NCI-H1694 treated with DMSO at 0.1 percent for 48 hours (cell line): ENCODE results near the gene CCDC40.

Experiments
- DNase-seq: peaks from one replicate; lab custom pipeline; 2025; lab: John Stamatoyannopoulos, UW

The CCDC40 gene

DNA sequence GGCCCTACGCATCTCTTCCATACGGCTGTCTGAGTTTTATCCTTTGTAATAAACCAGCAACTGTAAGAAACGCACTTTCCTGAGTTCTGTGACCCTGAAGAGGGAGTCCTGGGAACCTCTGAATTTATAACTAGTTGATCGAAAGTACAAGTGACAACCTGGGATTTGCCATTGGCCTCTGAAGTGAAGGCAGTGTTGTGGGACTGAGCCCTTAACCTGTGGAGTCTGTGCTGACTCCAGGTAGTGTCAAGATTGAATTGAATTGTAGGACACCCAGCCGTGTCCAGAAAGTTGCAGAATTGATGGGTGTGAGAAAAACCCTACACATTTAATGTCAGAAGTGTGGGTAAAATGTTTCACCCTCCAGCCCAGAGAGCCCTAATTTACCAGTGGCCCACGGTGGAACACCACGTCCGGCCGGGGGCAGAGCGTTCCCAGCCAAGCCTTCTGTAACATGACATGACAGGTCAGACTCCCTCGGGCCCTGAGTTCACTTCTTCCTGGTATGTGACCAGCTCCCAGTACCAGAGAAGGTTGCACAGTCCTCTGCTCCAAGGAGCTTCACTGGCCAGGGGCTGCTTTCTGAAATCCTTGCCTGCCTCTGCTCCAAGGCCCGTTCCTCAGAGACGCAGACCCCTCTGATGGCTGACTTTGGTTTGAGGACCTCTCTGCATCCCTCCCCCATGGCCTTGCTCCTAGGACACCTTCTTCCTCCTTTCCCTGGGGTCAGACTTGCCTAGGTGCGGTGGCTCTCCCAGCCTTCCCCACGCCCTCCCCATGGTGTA, 66.4 kb downstream of the CCDC40 start:
- DNase-seq, result no peak

DNA sequence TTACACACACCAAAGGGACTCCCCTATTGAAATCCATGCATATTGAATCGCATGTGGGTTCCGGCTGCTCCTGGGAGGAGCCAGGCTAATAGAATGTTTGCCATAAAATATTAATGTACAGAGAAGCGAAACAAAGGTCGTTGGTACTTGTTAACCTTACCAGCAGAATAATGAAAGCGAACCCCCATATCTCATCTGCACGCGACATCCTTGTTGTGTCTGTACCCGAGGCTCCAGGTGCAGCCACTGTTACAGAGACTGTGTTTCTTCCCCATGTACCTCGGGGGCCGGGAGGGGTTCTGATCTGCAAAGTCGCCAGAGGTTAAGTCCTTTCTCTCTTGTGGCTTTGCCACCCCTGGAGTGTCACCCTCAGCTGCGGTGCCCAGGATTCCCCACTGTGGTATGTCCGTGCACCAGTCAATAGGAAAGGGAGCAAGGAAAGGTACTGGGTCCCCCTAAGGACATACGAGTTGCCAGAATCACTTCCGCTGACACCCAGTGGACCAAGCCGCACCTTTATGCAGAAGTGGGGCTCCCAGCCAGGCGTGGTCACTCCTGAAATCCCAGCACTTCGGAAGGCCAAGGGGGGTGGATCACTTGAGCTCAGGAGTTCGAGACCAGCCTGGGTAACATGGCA, 67.1 kb downstream of the CCDC40 start:
- DNase-seq, result no peak

DNA sequence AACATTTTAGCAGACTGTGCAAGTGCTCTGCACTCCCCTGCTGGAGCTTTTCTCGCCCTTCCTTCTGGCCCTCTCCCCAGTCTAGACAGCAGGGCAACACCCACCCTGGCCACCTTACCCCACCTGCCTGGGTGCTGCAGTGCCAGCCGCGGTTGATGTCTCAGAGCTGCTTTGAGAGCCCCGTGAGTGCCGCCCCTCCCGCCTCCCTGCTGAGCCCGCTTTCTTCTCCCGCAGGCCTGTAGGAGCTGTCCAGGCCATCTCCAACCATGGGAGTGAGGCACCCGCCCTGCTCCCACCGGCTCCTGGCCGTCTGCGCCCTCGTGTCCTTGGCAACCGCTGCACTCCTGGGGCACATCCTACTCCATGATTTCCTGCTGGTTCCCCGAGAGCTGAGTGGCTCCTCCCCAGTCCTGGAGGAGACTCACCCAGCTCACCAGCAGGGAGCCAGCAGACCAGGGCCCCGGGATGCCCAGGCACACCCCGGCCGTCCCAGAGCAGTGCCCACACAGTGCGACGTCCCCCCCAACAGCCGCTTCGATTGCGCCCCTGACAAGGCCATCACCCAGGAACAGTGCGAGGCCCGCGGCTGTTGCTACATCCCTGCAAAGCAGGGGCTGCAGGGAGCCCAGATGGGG, 68.0 kb downstream of the CCDC40 start:
- no peak for DNase-seq

DNA sequence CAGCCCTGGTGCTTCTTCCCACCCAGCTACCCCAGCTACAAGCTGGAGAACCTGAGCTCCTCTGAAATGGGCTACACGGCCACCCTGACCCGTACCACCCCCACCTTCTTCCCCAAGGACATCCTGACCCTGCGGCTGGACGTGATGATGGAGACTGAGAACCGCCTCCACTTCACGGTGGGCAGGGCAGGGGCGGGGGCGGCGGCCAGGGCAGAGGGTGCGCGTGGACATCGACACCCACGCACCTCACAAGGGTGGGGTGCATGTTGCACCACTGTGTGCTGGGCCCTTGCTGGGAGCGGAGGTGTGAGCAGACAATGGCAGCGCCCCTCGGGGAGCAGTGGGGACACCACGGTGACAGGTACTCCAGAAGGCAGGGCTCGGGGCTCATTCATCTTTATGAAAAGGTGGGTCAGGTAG, 68.5 kb downstream of the CCDC40 start:
- DNase-seq, result no peak

DNA sequence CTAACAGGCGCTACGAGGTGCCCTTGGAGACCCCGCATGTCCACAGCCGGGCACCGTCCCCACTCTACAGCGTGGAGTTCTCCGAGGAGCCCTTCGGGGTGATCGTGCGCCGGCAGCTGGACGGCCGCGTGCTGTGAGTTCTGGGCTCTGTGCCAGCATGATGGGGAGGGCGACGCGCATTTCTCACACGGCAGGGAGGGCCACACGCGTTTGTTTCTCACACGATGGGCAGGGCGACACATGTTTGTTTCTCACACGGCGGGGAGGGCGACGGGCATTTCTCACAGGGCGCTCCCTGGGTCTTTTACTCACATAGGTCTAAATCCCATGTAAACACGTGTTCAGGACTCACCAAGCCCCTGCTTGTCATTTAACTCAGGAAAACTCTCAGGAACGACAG, 69.3 kb downstream of the CCDC40 start:
- DNase-seq, result peak; percentile 24

DNA sequence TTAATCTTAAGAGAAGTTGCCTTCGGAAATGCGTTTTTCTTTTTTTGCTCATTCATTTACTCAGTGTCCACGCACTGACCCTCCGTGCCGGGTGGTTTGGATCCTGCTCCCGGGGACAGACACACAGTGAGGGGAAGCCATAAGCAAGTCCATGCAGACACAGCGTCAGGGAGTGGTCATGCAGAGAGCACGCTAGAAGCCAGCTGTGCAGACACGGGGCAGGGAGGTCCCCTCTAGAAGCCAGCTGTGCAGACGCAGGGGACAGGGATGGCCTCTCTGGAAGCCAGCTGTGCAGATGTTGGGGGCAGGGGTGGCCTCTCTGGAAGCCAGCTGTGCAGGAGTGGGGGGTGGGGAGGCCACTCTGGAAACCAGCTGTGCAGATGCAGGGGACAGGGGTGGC, 69.7 kb downstream of the CCDC40 start:
- no peak for DNase-seq

DNA sequence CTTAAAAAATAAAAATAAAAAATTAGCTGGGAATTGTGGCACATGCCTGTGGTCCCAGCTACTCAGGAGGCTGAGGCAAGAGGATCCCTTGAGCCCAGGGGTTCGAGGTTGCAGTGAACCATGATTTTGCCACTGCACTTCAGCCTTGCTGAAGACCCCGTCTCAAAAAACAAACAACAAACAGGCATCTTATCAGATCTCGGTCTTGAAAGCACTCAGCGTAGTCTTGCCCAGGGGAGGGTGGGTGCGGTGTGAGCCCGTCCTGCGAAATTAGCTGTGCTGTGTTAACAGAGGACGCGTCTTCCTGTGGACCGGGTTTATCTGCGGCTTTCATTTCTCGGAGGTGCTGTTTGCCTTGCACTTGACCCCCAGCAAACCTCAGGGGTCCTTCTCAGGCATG, 70.3 kb downstream of the CCDC40 start:
- no peak for DNase-seq

DNA sequence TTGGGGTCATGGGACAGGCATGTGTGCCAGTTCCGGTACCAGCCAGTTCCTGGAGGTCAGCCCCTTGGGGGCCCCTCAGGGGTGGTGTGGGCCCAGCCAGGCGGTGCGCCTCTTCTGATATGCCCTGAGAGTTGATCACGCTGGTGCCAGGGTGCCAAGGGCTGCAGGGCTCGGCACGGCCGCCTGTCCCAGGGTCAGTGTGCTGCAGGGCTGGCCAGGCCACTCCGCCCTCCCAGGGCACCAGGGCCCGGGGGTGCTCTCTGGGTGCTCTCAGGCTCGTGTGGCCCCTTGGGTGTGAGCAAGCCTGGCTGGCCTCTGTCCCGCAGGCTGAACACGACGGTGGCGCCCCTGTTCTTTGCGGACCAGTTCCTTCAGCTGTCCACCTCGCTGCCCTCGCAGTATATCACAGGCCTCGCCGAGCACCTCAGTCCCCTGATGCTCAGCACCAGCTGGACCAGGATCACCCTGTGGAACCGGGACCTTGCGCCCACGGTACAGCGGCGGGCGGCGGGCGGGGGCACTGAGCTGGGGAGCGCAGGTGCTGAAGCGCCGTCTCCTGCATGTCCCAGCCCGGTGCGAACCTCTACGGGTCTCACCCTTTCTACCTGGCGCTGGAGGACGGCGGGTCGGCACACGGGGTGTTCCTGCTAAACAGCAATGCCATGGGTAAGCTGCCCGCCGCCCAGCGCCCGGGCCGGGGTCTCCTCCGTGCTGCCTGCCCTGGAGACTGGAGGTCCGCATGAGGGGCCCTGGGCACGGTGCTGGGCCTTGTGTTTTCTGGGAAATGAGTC, 71.0 kb downstream of the CCDC40 start:
- no peak for DNase-seq

DNA sequence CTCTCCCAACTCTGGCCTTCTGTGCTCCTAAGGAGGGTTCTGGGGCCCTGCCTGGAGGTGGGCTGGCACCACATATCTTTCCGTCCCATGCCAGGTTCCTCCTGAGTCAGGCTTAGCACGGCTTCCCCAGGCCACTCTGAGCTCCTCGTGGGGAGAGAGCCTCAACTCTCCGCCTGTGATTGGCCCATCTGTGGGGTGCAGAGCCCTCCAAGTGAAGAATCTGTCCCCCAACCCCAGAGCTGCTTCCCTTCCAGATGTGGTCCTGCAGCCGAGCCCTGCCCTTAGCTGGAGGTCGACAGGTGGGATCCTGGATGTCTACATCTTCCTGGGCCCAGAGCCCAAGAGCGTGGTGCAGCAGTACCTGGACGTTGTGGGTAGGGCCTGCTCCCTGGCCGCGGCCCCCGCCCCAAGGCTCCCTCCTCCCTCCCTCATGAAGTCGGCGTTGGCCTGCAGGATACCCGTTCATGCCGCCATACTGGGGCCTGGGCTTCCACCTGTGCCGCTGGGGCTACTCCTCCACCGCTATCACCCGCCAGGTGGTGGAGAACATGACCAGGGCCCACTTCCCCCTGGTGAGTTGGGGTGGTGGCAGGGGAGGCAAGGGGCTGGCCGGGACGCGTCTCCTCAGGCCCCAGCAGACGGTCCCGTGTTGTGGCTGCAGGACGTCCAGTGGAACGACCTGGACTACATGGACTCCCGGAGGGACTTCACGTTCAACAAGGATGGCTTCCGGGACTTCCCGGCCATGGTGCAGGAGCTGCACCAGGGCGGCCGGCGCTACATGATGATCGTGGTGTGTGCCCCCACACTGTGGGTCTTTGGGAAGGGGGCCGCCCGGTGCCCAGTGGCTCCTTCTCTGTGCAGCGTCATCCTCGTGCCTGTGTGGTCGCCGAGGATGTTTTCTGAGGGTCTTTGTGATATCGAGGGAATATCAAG, 71.9 kb downstream of the CCDC40 start:
- no peak for DNase-seq

DNA sequence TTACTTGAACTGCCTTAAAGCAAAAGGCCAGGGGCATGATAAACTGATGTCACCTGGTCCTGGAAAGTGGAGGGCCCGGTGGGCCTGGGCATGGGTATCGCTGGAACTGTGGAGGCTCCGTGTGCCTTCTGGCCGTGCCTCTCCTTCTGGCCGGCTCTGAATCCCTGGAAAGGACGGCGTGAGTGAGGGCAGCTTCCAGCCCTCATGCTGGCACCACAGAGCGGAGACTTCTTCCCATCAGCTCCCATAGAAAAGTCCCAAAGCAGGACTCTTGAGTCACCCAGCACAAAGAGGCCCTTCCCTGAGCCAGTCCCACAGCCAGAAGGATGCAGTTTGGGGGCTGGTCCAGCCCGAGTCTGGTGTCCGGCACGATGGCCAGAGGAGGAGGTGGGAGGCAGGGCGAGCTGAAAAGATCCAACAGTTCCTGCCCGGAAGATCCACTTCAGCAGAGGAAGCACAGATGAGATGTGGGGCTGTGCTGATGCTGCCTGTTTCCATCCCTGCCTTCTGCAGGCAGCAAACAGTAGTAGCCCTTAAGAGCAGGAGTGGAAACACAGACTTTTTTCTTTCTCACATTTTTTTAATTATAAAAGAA, 72.7 kb downstream of the CCDC40 start:
- DNase-seq, result no peak

DNA sequence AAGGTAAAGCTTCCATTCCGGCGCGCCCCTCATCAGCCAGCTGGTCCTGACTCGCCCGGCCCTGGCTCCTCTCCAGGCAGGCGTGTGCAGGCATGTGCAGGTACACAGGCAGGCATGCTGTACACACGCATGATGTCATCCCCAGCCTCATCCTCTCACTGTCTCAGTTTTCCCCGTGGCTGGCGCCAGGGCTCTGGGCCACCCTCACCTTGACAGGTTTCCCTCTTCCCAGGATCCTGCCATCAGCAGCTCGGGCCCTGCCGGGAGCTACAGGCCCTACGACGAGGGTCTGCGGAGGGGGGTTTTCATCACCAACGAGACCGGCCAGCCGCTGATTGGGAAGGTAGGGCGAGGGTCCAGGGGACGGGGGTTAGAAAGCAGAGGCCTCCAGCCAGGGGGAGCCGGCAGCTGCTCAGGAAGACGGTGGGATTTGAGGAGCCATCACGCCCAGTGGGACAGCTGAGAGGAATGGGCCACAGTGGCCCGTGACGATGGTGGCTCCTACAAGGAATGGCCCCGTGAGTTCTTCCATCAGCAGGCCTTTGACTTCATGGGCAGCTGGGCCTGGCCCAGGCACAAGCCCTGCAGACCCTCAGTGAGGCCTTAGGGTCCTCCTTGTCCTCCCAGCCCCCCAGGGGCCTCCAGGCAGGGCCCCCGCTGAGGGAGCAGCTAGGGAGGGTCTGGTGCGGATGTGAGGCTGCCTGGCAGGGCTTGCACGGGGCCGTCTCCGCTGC, 73.4 kb downstream of the CCDC40 start:
- DNase-seq, result peak; percentile 87

DNA sequence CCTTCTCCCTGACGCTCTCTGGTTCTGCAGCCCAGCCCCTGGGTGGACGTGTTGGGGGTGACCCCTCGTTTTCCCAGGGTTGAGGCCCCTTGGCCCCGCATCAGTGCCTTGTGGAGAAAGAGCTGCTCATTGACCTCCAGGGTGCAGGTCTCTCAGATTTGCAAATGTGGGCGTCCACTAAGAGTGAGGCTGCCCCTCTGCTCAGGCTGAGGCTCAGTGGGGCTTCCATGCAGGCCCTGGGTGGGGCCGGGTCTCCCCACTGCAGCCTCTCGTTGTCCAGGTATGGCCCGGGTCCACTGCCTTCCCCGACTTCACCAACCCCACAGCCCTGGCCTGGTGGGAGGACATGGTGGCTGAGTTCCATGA, 74.0 kb downstream of the CCDC40 start:
- no peak for DNase-seq

DNA sequence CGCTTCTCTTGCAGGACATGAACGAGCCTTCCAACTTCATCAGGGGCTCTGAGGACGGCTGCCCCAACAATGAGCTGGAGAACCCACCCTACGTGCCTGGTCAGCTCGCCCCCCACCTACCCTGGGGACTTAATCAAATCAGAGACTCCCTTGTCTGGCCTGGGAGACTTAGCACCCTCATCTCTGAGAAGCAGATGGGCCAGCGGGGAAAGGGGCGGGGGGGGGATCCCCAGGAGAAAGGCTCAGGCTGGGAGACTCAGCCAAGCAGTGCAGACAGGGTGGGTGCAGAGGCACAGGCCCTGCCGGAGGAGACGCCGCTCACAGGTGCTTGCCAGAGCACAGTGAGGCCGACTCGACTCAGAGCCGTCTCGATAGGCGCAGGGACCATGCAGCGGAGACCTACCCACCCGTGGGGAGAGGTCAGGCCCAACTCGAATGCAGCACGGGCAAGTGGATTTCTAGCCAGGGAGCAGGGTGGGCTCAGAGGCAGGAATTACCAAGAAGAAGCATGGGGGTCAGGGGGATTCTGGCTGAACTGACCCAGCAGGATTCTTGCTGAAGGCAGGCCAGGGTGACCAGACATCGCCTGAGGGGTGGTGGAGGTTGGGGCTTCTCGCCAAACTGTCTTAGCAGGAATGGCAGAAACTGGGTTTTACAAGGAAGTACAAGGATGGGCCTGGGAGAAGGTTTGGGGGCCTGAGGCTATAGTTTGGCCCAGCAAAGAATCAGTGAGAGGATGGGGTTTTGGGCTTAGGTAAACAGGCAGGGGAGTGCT, 74.7 kb downstream of the CCDC40 start:
- no peak for DNase-seq

DNA sequence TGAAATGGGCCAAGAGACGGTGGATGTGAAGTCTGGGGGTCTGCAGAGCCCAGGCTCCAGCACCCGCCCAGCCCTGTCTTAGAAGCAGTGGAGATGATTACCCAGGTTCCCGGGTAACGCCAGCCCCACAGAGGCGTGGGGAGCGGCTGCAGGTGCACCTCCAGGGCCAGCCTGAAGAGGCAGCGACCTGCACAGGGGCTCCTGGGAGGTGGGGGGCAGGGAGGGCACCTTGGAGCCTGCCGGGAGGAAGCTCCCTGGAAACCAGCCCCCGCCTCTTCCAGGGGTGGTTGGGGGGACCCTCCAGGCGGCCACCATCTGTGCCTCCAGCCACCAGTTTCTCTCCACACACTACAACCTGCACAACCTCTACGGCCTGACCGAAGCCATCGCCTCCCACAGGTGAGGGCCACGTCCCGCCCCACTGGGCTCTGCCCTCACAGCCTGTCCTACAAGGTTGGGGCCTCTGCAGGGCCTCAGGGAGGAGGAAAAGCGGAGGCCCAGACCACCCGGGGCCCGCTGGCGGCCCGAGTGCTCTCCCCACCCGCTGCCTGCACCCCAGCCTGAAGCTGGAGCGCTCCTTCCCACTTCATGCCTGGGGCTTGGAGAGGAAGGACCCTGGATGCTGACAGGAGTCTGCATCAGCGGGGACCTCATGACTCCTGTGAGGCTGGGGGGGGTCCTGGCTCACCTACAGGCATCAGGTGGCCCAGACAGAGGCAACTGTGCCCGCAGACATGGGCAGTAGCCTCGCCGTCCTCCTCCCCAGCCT, 75.4 kb downstream of the CCDC40 start:
- no peak for DNase-seq

DNA sequence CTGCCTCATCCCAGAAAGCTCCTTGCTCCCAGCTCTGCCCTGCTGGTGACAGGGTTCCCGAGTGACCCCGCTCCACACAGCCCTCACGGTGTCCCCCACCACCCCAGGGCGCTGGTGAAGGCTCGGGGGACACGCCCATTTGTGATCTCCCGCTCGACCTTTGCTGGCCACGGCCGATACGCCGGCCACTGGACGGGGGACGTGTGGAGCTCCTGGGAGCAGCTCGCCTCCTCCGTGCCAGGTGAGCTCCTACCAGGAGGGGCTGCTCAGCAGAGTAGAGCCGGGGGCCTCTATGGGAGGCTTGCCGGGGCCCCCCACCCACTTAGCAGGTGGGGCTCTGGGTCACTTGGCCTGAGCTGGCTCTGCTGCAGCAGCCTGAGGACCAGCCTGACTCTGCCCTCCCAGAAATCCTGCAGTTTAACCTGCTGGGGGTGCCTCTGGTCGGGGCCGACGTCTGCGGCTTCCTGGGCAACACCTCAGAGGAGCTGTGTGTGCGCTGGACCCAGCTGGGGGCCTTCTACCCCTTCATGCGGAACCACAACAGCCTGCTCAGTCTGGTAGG, 76.1 kb downstream of the CCDC40 start:
- DNase-seq, result no peak

DNA sequence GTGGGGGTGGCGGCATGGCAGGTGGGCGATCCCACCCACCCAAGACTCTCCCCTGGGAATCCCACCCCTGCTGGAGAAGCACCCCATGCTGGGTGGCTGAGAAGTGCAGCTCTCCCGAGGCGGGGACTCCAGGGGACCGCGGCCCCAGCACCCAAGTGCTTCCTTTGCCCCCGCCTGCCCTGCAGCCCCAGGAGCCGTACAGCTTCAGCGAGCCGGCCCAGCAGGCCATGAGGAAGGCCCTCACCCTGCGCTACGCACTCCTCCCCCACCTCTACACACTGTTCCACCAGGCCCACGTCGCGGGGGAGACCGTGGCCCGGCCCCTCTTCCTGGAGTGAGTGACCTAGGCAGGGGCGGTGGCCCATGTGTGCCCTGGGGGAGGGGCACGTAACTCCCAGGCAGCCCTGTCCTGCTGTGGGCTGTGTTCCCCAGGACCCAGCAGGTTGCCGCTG, 76.6 kb downstream of the CCDC40 start:
- no peak for DNase-seq

DNA sequence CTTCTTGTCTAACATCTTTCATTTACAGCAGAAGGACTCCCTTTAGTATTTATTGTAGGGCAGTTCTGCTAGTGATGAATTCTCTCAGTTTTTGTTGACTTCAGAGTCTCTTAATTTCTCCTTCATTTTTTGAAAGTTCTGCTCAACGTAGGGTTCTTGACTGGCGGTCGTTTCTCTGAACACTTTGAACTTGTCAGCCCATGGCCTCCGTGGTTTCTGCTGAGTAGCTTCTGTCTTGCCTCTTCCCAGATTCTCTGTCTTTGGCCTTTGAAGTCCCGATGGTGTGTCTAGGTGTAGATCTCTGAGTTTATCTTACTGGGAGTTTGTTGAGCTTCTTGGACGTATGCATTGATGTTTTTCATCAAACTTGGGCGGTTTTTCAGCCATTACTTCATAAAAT, 78.3 kb downstream of the CCDC40 start:
- DNase-seq, result no peak

DNA sequence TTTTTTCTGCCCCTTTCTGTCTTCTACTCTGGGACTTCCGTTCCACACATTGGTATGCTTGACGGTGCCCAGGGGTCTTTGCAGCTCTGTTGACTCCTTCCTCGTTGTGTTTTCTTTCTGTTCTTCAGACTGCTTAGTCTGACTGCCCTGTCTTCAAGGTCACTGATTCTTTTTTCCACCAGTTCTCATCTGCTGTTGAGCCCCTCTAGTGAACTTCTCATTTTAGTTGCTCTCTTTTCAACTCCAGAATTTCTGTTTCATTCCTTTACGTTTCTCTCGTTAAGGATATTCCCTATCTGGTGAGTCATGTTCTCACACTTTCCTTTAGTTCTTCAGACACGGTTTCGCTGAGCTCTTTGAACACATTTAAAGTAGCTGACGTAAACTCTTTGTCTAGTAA, 78.7 kb downstream of the CCDC40 start:
- no peak for DNase-seq
